H1 (cell line): ENCODE data around the gene KIF11. TPM values are rescaled to one million over a fixed set of nuclear protein-coding genes. Genes with fewer than 3 reads are reported as not detected.
"Not testable (repeated sequence)": the region's sequence is repeated elsewhere in the genome, so short reads cannot be mapped to it uniquely, and the experiment has no call there.

ENCODE experiments used
- CTCF ChIA-PET: fragments of 300-600 bp; sonication (Branson Sonifier 250); formaldehyde crosslinking; loops from one replicate; lab custom pipeline; 2021; ENCODE audit not compliant: partially characterized antibody; lab: Charles Lee
- POLR2A ChIA-PET: fragments of 300-600 bp; sonication (Branson Sonifier 250); formaldehyde crosslinking; loops from one replicate; lab custom pipeline; 2021; ENCODE audit warnings: inconsistent platforms; ENCODE audit not compliant: partially characterized antibody; lab: Charles Lee
- DNase-seq, 2 experiments: peaks; one replicate each; pipeline versions ENCODE4 v3.0.0 to v3.0.0-alpha.2; 2010 to 2022; ENCODE audit warnings: low spot score in 2 of 2, low read depth in 1 of 2, mixed read lengths in 1 of 2
- FAIRE-seq: peaks from 2 replicates; lab custom pipeline; 2011; peaks lifted over from hg19 to GRCh38; lab: Jason Lieb, UNC
- H2AFZ ChIP-seq: 2 replicates; pipeline ENCODE4 v1.8.1; 2012; ENCODE audit warnings: low read length, inconsistent platforms
- H2AK5ac ChIP-seq: 2 replicates; pipeline ENCODE4 v1.6.1; 2013; ENCODE audit warnings: low read depth, low read length
- H2BK120ac ChIP-seq: replicated peaks from 2 replicates; pipeline ENCODE3; 2013; ENCODE audit warnings: low read depth, low read length, inconsistent platforms
- H2BK12ac ChIP-seq: 2 replicates; pipeline ENCODE4 v1.6.1; 2013; ENCODE audit warnings: low read depth, low read length
- H2BK15ac ChIP-seq: 2 replicates; pipeline ENCODE4 v1.6.1; 2013; ENCODE audit warnings: low read length
- H2BK20ac ChIP-seq: 2 replicates; pipeline ENCODE4 v1.6.1; 2013; ENCODE audit warnings: low read length
- H2BK5ac ChIP-seq: 2 replicates; pipeline ENCODE4 v1.6.1; 2013; ENCODE audit warnings: low read depth, low read length
- H3K14ac ChIP-seq: 2 replicates; pipeline ENCODE4 v1.6.1; 2013; ENCODE audit warnings: inconsistent platforms; ENCODE audit not compliant: insufficient read length
- H3K18ac ChIP-seq: 2 replicates; pipeline ENCODE4 v1.6.1; 2013; ENCODE audit warnings: low read length; ENCODE audit errors: extremely low read depth
- H3K23ac ChIP-seq: 2 replicates; pipeline ENCODE4 v1.6.1; 2013; ENCODE audit warnings: inconsistent platforms; ENCODE audit not compliant: insufficient read length
- H3K23me2 ChIP-seq: 2 replicates; pipeline ENCODE4 v1.6.1; 2013; ENCODE audit warnings: low read depth, low read length
- H3K27ac ChIP-seq: 2 replicates; pipeline ENCODE4 v1.6.1; 2011; ENCODE audit warnings: low read depth, low read length, inconsistent platforms
- H3K27me3 ChIP-seq, 4 experiments: replicated peaks in 1 of 4; 1 replicate in 1 of 4; 2 replicates in 3 of 4; pipeline versions ENCODE4 v1.6.1 to v1.8.1; 2011 to 2013; ENCODE audit warnings: low read length in 3 of 4, mild to moderate bottlenecking in 3 of 4, inconsistent platforms in 2 of 4, mixed read lengths in 2 of 4, moderate library complexity in 1 of 4; ENCODE audit not compliant: control insufficient read depth in 3 of 4, insufficient read depth in 3 of 4; ENCODE audit errors: extremely low read depth in 1 of 4
- H3K36me3 ChIP-seq, 4 experiments: 2 replicates each; pipeline versions ENCODE4 v1.6.1 to v1.8.1; 2011 to 2013; ENCODE audit warnings: mild to moderate bottlenecking in 4 of 4, low read length in 3 of 4, moderate library complexity in 2 of 4, control low read depth in 1 of 4, inconsistent platforms in 1 of 4; ENCODE audit not compliant: insufficient read depth in 4 of 4, control insufficient read depth in 2 of 4
- H3K4ac ChIP-seq: replicated peaks from 2 replicates; pipeline ENCODE3; 2013; ENCODE audit warnings: low read length, low read depth, mixed read lengths, inconsistent platforms; ENCODE audit not compliant: insufficient read length
- H3K4me1 ChIP-seq, 4 experiments: replicated peaks in 1 of 4; 1 replicate in 1 of 4; 2 replicates in 3 of 4; pipeline versions ENCODE4 v1.6.1 to v1.8.1; 2011 to 2013; ENCODE audit warnings: low read length in 3 of 4, inconsistent platforms in 2 of 4, mixed read lengths in 1 of 4; ENCODE audit not compliant: insufficient read depth in 4 of 4, control insufficient read depth in 3 of 4
- H3K4me2 ChIP-seq, 2 experiments: 2 replicates each; pipeline versions ENCODE4 v1.6.1 to v1.8.1; 2011 to 2013; ENCODE audit warnings: low read depth in 2 of 2, low read length in 2 of 2, control low read depth in 1 of 2, inconsistent platforms in 1 of 2, mild to moderate bottlenecking in 1 of 2; ENCODE audit not compliant: insufficient read depth in 1 of 2
- H3K4me3 ChIP-seq, 4 experiments: fragments of 200-600, 300-600 bp in 1 of 4; sonication (generic), shearing (Covaris generic), sonication (Bioruptor Twin) in 1 of 4; 2 replicates each; pipeline versions ENCODE4 v1.5.1 to v1.8.1; 2011 to 2016; ENCODE audit warnings: low read length in 4 of 4, low read depth in 3 of 4, control low read depth in 2 of 4, inconsistent platforms in 2 of 4, mild to moderate bottlenecking in 2 of 4, mixed read lengths in 1 of 4, moderate library complexity in 1 of 4; ENCODE audit not compliant: insufficient read depth in 2 of 4; ENCODE audit errors: extremely low read depth in 1 of 4
- H3K56ac ChIP-seq: replicated peaks from 2 replicates; pipeline ENCODE3; 2013; ENCODE audit warnings: low read depth, mild to moderate bottlenecking, mixed read lengths, low read length, inconsistent platforms; ENCODE audit not compliant: insufficient read length
- H3K79me1 ChIP-seq: 2 replicates; pipeline ENCODE4 v1.6.1; 2013; ENCODE audit warnings: low read depth, low read length, control low read depth
- H3K79me2 ChIP-seq, 2 experiments: 2 replicates each; pipeline versions ENCODE4 v1.6.1 to v1.8.1; 2012 to 2013; ENCODE audit warnings: low read length in 2 of 2, mild to moderate bottlenecking in 2 of 2, inconsistent platforms in 1 of 2; ENCODE audit not compliant: insufficient read depth in 2 of 2, control insufficient read depth in 1 of 2
- H3K9ac ChIP-seq, 4 experiments: replicated peaks in 1 of 4; 1 replicate in 1 of 4; 2 replicates in 3 of 4; pipeline versions ENCODE4 v1.6.1 to v1.8.1; 2011 to 2013; ENCODE audit warnings: low read depth in 3 of 4, low read length in 3 of 4, control low read depth in 2 of 4, mild to moderate bottlenecking in 2 of 4, moderate library complexity in 2 of 4, inconsistent platforms in 1 of 4; ENCODE audit errors: extremely low read depth in 1 of 4
- H3K9me3 ChIP-seq, 2 experiments: 2 replicates each; pipeline versions ENCODE4 v1.6.1 to v1.8.1; 2012 to 2013; ENCODE audit warnings: mild to moderate bottlenecking in 2 of 2, moderate library complexity in 2 of 2, control low read depth in 1 of 2, inconsistent platforms in 1 of 2, low read depth in 1 of 2, low read length in 1 of 2, mixed read lengths in 1 of 2; ENCODE audit not compliant: insufficient read depth in 2 of 2
- H4K20me1 ChIP-seq, 2 experiments: replicated peaks in 1 of 2; 2 replicates each; pipeline versions ENCODE3 to v1.8.1; 2011 to 2013; ENCODE audit warnings: inconsistent platforms in 2 of 2, low read length in 2 of 2, mild to moderate bottlenecking in 1 of 2; ENCODE audit not compliant: insufficient read depth in 2 of 2, control insufficient read depth in 1 of 2
- H4K5ac ChIP-seq: 2 replicates; pipeline ENCODE4 v1.6.1; 2013; ENCODE audit warnings: low read length, low read depth, mixed read lengths, inconsistent platforms; ENCODE audit not compliant: insufficient read length
- H4K8ac ChIP-seq: 2 replicates; pipeline ENCODE4 v1.8.0; 2013; ENCODE audit warnings: mild to moderate bottlenecking, moderate library complexity, low read length, inconsistent platforms; ENCODE audit not compliant: insufficient read depth; ENCODE audit errors: extremely low read depth
- H4K91ac ChIP-seq: replicated peaks from 2 replicates; pipeline ENCODE3; 2013; ENCODE audit warnings: low read length, mixed read lengths, inconsistent platforms; ENCODE audit not compliant: insufficient read length
- WGBS, 2 experiments: shearing (Covaris generic) in 1 of 2; methylation state at CpG; one replicate each; pipeline versions ENCODE4 v1.1.6 to v1.1.7; 2013 to 2015; ENCODE audit warnings: low lambda C conversion rate in 2 of 2, mixed read lengths in 2 of 2, inconsistent platforms in 1 of 2, low coverage in 1 of 2, missing lambda C conversion rate in 1 of 2; ENCODE audit not compliant: insufficient replicate concordance in 2 of 2, insufficient coverage in 1 of 2, insufficient read length in 1 of 2; ENCODE audit errors: extremely low coverage in 1 of 2, missing lambda C conversion rate in 1 of 2; 5-methylcytosine and 5-hydroxymethylcytosine counted together
- polyA plus RNA-seq, 7 experiments: library from polyadenylated mRNA; depleted of rRNA in 3 of 7; stranded (reverse) in 5 of 7; unstranded in 2 of 7; fragments of >200 nt in 5 of 7; fragments of 200-250 nt in 2 of 7; gene quantifications; 1 replicate in 5 of 7; 2 replicates in 1 of 7; 4 replicates in 1 of 7; pipeline versions ENCODE4 v1.2.1 to v1.2.3, GENCODE V29; 2011 to 2013; ENCODE audit warnings: missing spikeins in 2 of 7, mixed read lengths in 2 of 7
- total RNA-seq: library from RNA; stranded (reverse); fragmentation: NEBNext Ultra II Directional; extraction: Animal tissue kit (Norgen Biotek cat#: 25700); gene quantifications from 2 replicates; pipeline ENCODE4 v1.2.1, GENCODE V29; 2021

Gene KIF11
- total and polyA plus RNA-seq, 2 of the 8 experiments (the other 6 are each of a cell fraction or from before 2014, with no cell fraction given): 11.1 to 59.2 TPM

GRCh38 chr10:92582347-92582746 lies 10.6 kb upstream of the KIF11 start:
- 98% methylated on average over 5 of the region's 6 CpGs; no CpG with 5 or more reads in 1 of the 2 experiments for WGBS, 2 experiments
- FAIRE-seq, H3K4me3 ChIP-seq, H4K20me1 ChIP-seq, H4K5ac ChIP-seq, H4K8ac ChIP-seq, DNase-seq, H3K27me3 ChIP-seq, H2BK12ac ChIP-seq, H2BK120ac ChIP-seq, H4K91ac ChIP-seq, H3K14ac ChIP-seq, H3K36me3 ChIP-seq, H2AK5ac ChIP-seq, H3K79me2 ChIP-seq, H3K9me3 ChIP-seq, H3K79me1 ChIP-seq, H3K4me2 ChIP-seq, H2BK15ac ChIP-seq, H3K18ac ChIP-seq, H3K27ac ChIP-seq, H2AFZ ChIP-seq, H3K56ac ChIP-seq, H2BK20ac ChIP-seq, H3K23me2 ChIP-seq, H3K23ac ChIP-seq, H3K4me1 ChIP-seq, H2BK5ac ChIP-seq, H3K4ac ChIP-seq, H3K9ac ChIP-seq: not testable (repeated sequence)
- CTCF ChIA-PET: interaction anchor here (1.2 to 1.3 kb wide), 2 partner anchors 55 to 65 kb away, joined by 3 to 4 read pairs; no protein-coding TSS in a partner anchor
- POLR2A ChIA-PET: interaction anchor here (0.7 to 3.2 kb wide), 2 partner anchors 9 to 341 kb away, joined by 3 to 11 read pairs; no protein-coding TSS in a partner anchor
